ENCODE data around the gene SHISA9. TPM values are rescaled to one million over a fixed set of nuclear protein-coding genes. Genes with fewer than 3 reads are reported as not detected.

SHISA9 gene
- polyA plus RNA-seq, 1 of the 3 experiments (the other 2 are of a cell fraction) = 0.02 TPM

DNA sequence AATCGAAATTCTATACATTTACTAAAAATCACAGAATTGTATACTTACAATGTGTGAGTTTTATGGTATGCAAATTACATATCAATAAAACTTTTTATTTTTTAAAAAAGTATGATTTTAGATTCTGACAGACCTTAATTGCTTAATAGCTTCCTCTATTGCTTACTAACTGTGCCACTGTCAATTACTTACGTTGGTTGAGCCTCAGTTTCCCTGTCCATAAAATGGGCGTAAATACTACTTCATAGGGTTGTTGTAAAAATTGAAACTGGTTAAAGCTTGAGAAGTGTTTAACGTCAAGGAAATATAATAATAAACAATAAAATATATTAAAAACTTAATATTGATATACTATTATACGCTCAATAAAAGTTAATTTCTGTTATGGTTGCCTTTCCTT, 203.4 kb downstream of the SHISA9 start:
- H3F3A ChIP-seq (replicated peaks; ENCODE audit: insufficient read depth) = no peaks in the 10 kb centered on the region
- no peaks in the 10 kb centered on the region for H3K4me1 ChIP-seq (ENCODE audit: control insufficient read depth in 1 of 2, insufficient read depth in 2 of 2, low read depth in 1 of 2, low read length in 1 of 2)
- TF ChIP-seq JUND (IDR thresholded peaks at IDR 0.05) = no peak
- TF ChIP-seq MEF2A (IDR thresholded peaks at IDR 0.05; ENCODE audit: borderline replicate concordance, low read depth) = no peak
- no peak for TF ChIP-seq NRF1 (IDR thresholded peaks at IDR 0.05; ENCODE audit: low read depth, low read length)
- no peak for TF ChIP-seq RAD21 (IDR thresholded peaks at IDR 0.05; ENCODE audit: low read length)
- TF ChIP-seq IRF3 (IDR thresholded peaks at IDR 0.05; ENCODE audit: low read depth, low read length) = no peak
- no peak for TF ChIP-seq CHD2 (IDR thresholded peaks at IDR 0.05; ENCODE audit: low read length, partially characterized antibody)
- no peak for TF ChIP-seq GATA2 (CRISPR knock-in tag; IDR thresholded peaks at IDR 0.05)
- TF ChIP-seq GABPA (IDR thresholded peaks at IDR 0.05; ENCODE audit: low read depth) = no peak
- TF ChIP-seq REST (IDR thresholded peaks at IDR 0.05; ENCODE audit: low read depth, low read length) = no peak
- TF ChIP-seq ZBTB33 (IDR thresholded peaks at IDR 0.05; ENCODE audit: borderline replicate concordance, low read depth) = no peak
- TF ChIP-seq, protein P1, sequence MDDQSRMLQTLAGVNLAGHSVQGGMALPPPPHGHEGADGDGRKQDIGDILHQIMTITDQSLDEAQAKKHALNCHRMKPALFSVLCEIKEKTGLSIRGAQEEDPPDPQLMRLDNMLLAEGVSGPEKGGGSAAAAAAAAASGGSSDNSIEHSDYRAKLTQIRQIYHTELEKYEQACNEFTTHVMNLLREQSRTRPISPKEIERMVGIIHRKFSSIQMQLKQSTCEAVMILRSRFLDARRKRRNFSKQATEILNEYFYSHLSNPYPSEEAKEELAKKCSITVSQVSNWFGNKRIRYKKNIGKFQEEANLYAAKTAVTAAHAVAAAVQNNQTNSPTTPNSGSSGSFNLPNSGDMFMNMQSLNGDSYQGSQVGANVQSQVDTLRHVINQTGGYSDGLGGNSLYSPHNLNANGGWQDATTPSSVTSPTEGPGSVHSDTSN (IDR thresholded peaks at IDR 0.05) = no peak
- no peak for TF ChIP-seq FOXJ3 (CRISPR knock-in tag; IDR thresholded peaks at IDR 0.05)
- ChIA-PET CTCF (no interaction called here), POLR2A (no interaction called here)
- H3K9me3 ChIP-seq = no peaks in the 10 kb centered on the region
- H3K27ac ChIP-seq (ENCODE audit: low read depth in 2 of 2, low read length in 1 of 2) = no peak overlapping the region
- H4K20me1 ChIP-seq (ENCODE audit: insufficient read depth) = no peaks in the 10 kb centered on the region
- H3K9ac ChIP-seq = no peak overlapping the region
- no peaks in the 10 kb centered on the region for H3K9me2 ChIP-seq
- H2AFZ ChIP-seq (ENCODE audit: low read depth) = no peak overlapping the region
- no peaks in the 10 kb centered on the region for H3K36me3 ChIP-seq (replicated peaks in 1 of 2; ENCODE audit: control insufficient read depth in 1 of 2, insufficient read depth in 2 of 2, low read length in 1 of 2)
- H3K79me2 ChIP-seq (ENCODE audit: insufficient read depth) = no peaks in the 10 kb centered on the region
- no peak overlapping the region for H3K4me3 ChIP-seq (ENCODE audit: low read depth in 2 of 2, low read length in 1 of 2)
- DNase-seq = no peak
- H3K27me3 ChIP-seq (ENCODE audit: insufficient read depth) = no peaks in the 10 kb centered on the region
- no peak overlapping the region for H3K4me2 ChIP-seq
- WGBS (ENCODE audit: low lambda C conversion rate) = 14% methylated on average over 5 of the region's 5 CpGs

All from SK-N-SH (cell line).